Jurkat, Clone E6-1 (cell line): ENCODE data around the gene ORAI3.

Experiments used
- DNase-seq: peaks from one replicate; pipeline ENCODE4 v3.0.0-alpha.2; 2011; ENCODE audit warnings: low read depth, low spot score
- H3K4me3 ChIP-seq: 2 replicates; pipeline ENCODE4 v1.5.1; 2011; ENCODE audit warnings: mild to moderate bottlenecking, low read length, control low read depth, moderate library complexity

The ORAI3 gene

DNA sequence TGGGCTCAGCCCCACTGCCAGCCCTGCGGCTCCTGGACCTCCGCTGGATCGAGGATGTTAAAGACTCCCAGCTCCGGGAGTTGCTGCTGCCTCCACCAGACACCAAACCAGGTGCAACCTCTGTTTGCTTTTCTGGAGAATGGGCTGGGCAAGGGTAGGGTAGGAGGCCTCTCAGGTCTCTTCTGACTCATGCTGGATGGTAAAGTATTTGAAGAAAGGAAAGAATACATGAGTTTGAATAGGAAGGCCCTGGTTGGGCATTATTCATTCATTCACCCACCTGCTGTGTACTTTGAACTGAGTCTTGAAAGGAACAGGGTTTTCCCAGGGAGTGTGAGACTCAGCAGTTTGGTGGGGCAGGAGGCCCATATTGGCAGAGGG, 6.5 kb upstream of the ORAI3 start:
- H3K4me3 ChIP-seq = no peak overlapping the region
- no peak for DNase-seq

DNA sequence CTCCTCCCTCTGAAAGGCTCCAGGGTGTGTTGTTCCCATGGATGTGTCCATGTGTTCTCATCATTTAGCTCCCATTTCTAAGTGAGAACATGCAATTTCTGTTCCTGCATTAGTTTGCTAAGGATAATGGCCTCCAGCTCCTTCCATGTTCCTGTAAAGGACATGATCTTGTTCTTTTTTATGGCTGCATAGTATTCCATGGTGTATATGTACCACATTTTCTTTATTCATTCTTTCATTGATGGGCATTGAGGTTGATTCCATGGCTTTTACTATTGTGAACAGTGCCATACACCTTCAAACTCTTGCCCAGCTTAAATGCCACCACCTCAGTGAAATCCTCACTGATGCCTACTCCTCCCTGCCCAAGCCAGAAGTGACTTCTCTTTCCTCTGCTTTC, 4.5 kb upstream of the ORAI3 start:
- no peak overlapping the region for H3K4me3 ChIP-seq
- DNase-seq = no peak

DNA sequence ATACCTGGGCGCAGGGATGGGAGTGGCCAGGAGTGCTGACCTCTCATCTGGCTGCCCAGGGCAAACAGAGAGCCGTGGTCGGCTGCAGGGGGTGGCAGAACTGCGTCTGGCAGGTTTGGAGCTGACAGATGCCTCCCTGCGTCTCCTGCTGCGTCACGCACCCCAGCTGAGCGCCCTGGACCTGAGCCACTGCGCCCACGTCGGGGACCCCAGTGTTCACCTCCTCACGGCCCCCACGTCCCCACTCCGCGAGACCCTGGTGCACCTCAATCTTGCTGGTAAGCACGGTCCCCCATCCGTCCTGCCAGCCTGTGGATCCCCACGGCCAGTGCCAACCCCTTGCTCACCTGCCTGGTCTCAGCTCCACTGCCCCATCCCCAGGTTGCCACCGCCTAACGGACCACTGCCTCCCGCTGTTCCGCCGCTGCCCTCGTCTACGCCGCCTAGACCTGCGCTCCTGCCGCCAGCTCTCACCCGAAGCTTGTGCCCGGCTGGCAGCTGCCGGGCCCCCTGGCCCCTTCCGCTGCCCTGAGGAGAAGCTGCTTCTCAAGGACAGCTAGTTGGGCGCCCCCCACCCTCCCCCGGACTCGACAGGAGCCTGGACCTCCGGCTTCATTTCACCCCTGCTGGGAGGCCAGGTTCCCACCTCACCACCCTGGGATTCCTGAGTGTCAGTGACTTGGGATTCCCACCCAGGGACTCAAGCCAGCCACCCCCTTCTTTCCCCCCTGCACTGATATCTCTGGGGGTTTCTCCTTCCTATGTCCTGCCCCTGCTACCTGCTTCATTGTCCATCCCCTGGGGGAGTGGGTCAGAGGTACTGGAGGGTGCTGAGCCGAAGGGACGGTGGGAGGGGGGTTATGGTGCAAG, 2.0 kb upstream of the ORAI3 start:
- no peak overlapping the region for H3K4me3 ChIP-seq

DNA sequence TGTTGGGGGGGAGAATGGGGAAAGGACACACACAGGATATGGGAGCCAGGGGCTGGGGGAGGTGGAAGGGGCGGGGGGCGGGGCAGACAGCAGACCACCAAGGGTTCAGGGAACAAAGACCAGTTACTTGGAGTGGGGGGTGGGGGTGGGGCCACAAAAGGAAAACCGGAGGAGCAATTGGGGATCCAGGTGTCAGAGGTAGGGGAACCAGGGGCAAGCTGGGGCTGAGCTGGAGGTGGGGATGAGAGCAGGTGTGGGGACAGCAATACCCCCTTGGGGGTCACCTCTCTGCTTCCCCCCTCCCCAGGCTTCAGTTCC, 1.4 kb upstream of the ORAI3 start:
- no peak for DNase-seq
- H3K4me3 ChIP-seq = no peak overlapping the region

More for the DNA sequence above, 2.0 kb upstream of the ORAI3 start:
- no peak for DNase-seq

DNA sequence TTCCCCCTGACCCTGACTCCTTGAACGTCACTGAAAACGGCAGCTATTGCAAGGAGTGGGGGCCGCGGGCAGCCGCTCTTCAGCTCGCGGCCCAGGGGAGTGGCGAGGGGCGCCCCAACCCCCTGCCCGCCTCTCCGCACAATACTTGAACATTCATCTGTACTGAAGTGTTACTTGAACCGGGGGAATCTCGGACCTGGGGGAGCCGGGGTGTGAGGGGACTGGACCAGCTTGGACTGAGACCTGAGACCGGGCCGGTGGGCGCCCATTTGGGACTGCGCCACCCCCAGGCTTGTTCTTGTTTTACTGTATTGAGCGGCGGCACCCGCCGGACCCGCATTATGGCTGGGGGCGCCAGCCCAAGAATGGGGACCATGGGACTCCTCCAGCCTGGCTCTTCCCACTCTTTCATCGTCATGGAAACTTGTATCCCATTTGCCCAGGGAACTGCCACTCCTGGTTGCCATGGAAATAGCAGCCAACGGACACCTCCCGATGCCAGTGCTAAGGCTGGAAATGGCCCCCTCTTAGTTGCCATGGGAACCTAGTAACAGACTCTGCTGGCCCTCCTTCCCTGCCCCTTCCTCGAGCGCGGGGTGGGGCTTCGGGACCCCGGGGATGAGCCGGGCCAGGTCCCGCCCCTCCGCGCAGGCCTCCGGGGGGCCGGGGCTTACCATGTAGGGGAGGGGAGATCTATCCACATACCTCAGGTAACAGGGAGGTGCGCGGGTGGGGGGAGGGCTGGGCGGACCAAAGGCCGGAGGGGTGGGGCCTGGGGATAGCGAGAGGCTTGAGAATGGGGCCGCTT, 805 bp upstream of the ORAI3 start:
- H3K4me3 ChIP-seq = no peak overlapping the region
- no peak for DNase-seq

DNA sequence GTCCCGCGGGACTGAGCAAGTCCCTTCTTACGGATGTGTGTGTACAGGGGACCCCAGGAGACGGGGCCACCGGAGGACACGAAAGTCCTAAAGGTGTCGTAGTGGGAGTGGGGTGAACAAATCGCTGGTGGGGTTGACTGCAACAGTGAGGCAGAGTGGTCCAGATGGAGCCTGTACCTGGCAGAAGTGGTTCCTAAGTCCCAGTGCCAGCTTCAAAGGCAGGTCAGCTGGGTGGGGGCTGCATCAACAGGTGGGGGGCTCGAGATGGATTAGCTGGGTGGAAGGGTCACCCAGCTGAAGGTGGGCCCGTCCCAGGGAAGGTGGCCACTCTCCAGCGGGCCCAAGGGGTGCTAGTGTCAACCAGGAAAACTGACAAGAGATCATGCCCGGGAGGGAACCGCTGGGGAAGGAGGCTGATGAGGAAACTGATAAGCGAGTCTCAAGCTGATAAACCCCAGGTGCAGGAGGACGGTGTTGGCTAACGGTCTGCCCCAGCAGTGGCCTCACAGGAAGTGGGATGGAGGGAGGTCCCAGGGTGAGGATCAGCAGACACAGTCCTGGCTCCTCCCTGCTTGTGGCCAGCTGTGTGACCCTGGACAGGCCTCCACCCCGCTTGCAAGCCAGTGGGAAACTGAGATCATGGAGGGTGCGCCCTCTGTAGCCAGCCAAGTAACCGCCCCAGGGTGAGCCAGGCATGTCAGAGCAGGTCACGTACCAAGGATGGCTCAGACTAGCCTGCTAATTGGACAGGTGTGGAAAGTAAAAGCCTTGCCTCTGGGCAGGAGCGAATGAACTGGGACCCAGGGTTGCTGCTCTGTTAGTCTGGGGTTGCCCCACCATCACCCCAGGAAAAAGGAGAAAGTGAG, 1.0 kb downstream of the ORAI3 start:
- H3K4me3 ChIP-seq = peak overlapping the region; percentile 15; the same call in 1 of the 2 replicates
- peak; percentile 73 for DNase-seq

DNA sequence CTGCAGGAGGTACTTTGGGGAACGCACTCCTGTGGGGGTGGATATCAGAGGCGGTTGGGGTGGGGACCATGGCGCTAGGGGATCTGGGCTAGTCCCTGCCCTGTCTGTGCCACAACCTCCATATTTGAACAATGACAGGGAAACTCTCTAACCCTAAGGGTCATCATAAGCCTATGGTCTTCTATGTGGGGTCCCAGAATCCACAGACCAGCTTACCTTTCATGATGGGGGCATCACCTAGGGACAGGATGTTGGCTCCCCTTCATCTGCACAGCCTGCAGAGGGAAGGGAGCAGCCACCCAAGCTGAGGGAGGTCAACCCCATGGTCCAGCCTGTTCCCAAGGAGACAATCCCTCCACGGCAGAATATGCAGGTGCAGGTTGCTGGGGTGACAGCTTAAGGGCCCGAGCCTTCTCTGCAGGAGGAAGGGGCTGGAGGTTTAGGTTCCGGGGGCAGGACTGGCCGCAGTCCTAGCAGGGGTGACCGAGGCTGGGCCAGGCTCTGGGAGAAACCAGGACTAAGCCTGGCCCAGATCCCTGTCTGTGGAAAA, 1.7 kb downstream of the ORAI3 start:
- no peak for DNase-seq
- no peak overlapping the region for H3K4me3 ChIP-seq

DNA sequence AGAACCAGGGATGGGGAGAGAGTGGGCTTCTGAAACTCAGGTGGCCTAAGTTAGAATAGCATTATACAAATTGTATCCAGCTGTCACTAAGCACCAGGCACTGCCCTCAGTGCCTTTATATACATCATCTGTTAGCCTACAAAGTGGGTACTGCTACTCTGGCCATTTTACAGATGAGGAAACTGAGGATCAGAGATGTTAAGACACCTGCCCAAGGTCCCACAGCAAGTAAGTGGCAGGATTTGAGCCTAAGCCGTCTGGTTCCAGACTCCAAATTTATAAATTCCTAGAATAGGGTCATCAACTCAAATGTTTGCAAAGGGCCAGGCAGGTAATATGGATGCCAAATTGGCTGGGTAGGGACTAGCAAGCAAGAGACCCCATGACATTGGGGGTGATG, 2.3 kb downstream of the ORAI3 start:
- no peak for DNase-seq

DNA sequence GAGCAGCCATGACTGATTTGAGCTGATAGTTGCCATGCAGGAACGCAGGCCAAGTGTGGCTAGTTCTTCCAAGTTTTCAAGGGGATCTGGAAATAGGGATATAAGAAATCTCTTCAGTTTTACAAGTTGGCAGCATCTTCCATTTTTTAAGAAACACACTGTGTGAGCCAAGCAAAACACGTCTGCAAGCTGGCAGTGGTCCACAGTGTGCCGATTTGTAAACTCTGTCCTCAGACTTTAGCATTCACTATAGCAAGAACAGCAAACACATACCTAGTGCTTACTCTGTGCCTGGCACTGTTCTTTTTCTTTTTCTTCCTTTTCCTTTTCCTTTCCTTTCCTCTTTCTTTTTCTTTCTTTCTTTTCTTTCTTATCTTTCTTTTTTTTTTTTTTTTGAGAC, 2.9 kb downstream of the ORAI3 start:
- DNase-seq = no peak
- H3K4me3 ChIP-seq = no peak overlapping the region

More for the DNA sequence above, 2.3 kb downstream of the ORAI3 start:
- H3K4me3 ChIP-seq = no peak overlapping the region

DNA sequence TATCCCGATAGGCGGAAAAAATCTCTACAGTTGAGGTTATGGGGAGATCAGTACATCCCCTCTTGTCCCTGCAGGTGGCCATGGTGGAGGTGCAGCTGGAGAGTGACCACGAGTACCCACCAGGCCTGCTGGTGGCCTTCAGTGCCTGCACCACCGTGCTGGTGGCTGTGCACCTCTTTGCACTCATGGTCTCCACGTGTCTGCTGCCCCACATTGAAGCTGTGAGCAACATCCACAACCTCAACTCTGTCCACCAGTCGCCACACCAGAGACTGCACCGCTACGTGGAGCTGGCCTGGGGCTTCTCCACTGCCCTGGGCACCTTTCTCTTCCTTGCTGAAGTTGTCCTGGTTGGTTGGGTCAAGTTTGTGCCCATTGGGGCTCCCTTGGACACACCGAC, 4.2 kb downstream of the ORAI3 start:
- no peak overlapping the region for H3K4me3 ChIP-seq
- no peak for DNase-seq

DNA sequence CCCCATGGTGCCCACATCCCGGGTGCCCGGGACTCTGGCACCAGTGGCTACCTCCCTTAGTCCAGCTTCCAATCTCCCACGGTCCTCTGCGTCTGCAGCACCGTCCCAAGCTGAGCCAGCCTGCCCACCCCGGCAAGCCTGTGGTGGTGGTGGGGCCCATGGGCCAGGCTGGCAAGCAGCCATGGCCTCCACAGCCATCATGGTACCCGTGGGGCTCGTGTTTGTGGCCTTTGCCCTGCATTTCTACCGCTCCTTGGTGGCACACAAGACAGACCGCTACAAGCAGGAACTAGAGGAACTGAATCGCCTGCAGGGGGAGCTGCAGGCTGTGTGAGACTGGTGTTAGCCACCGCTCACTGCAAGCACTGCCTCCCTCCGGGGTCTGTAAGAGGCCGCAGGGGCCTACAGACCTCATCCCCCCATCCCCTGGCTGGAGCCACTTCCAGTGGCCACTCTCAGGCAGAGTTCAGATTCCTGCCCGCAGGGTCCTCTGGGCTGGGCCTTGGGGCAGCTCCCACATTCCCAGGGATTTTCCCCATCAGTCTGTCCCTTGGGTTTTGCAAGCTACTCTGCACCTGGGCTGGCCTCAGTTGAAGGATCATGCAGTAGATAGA, 4.8 kb downstream of the ORAI3 start:
- peak; percentile 91 for DNase-seq
- H3K4me3 ChIP-seq = no peak overlapping the region

DNA sequence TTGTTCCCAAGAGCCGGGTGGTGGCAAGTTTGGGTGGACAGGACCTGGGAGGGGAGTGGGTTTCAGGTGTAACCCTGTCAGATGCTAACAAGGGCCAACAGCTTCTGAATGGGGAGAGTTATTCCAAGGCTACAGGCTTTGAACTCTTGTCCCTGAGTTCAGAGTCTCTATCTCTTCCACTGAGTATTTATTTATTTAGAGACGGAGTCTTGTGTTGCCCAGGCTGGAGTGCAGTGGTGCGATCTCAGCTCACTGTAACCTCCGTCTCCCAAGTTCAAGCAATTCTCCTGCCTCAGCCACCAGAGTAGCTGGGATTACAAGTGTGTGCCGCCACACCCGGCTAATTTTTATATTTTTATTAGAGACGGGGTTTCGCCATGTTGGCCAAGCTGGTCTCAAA, 6.1 kb downstream of the ORAI3 start:
- no peak overlapping the region for H3K4me3 ChIP-seq
- DNase-seq = no peak

DNA sequence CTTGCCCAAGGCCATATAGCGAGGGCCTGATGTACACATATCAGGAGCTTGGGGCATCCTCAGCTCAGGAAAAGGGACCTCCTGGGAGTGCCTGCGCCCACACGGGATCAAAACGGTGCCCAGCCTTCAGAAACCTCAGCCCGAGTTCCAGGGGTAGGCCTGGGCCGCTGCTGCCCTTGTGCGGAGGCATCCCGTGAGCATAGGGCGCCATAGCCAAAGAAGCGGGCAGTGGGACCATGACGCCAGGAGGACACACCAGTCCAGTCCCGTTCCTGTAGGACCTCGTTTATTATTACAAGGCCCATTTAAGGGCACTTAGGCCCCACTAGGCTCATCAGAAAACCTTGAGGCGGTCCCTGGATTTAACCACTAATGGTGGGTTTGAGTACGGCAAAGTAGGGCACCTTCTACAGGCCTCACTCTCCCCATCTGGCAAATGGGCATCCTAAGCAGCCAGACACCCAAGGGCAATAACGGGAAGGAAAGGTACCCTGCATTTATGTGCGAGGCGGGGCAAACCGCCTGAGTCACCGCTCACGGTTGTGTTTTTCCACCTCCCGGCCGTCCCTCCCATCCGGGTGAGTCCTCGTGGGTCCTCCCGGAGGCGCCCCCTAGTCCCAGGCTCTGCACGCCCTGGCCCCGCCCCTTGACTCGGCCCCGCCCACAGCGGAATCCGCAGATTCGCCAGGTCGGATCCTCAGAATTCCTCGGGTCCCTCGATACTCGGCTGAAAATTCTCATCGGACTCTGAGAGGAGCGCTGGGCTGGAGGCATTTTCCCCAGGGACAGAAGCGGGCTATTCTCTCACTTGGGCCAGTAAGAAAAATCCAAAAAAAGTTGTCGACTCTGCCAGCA, 8.0 kb downstream of the ORAI3 start:
- peak; percentile 86 for DNase-seq
- peak overlapping the region; percentile 93 for H3K4me3 ChIP-seq

DNA sequence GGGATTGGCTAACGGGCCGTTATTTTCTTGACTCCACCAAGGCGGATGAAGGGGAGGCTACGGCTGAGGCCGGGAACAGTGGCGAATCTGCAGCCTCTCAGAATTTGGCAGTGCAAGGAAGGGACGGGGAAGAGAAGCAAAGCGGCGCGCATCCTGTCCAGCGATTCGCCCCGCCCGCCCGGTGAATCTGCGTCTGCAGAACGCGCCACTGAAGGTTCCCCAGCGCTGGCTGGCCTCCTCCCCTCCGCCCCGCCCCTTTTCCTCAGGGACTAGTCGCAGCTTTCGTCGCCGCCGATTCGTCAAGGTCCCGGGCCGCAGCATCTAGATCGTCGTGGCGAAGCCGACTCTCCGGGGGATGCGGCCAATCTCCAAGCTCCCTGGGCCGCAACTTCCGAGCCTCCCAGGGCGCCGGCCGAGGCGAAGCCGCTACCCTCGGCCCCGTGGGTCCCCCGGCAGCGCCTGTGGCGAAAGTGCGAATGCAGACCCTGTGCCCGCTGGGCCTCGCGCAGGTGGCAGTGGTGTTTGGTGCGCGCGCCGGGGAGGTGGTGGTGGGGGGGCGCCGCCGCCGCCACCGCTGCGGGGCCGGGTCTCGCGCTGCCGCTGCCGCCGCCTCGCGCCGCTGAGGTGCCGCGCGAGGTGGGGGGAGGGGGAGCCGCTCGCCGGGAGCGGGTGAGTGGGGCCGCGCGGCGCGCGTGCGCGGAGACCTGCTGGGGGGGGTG, 8.7 kb downstream of the ORAI3 start, which contains the start of gene SETD1A:
SETD1A (plus strand) TSS at position 299 of the 719 bp plus-strand sequence. CDS start 978 bp downstream, outside the sequence.
- H3K4me3 ChIP-seq = peak within 1 kb of the TSS; percentile 93
- DNase-seq = peak; percentile 94

DNA sequence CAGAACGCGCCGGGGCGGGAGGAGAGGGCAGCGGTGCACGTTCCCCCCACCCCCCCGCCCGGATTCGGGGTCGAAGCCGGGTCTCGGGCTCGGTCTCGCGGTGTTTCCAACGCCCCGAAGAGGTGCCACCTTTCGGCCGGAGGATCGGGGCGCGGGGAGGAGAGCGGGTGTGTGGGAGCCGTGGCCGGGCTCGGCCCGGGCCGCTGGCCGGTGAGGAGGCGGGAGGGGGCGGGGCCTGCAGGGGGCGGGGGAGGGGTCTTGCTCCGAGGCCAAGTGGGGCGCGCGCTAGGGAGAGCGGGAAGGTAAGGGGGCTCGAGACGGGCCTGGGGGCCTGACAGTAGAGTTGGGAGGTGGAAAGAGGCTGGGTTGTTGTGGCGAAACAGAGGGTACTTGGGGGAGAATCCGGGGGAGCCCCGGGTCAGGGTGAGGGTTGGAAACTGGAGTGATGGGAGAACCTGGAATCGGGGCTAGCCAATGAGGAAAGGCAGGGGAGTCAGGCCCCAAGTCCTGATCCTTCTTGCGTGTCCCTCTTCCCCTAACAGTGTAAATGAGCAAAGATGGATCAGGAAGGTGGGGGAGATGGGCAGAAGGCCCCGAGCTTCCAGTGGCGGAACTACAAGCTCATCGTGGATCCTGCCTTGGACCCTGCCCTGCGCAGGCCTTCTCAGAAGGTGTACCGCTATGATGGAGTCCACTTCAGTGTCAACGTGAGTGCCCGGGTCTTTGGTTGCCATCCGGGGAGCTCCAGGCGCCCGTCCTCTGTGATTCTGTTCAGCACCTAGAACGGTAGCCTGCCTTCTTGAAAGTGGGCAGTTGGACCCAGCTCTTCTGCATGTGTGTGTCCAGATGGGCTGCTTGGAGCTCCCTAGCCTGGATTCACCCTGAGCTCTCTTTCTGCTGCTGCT, 9.6 kb downstream of the ORAI3 start:
- DNase-seq = no peak
- peak overlapping the region; percentile 93 for H3K4me3 ChIP-seq

DNA sequence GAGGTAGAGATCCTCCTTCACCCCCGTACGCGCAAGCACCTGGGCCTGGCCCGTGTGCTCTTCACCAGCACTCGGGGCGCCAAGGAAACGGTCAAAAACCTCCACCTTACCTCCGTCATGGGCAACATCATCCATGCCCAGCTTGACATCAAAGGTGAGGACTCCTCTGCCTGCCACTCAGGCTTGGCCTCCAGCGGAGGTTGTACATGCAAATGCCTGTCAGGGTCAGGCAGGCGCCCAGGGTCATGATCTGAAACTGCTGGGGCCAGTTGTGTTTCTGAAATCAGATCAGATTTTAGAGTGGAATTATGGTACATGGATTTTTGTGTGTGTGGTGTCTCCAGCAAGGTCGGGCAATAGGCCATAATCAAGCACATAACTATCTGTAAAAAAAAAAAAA, 12.5 kb downstream of the ORAI3 start:
- DNase-seq = no peak
- no peak overlapping the region for H3K4me3 ChIP-seq
